ENCODE results near the gene TNFRSF1B.
A peak's percentile ranks its signal among the peaks of the same experiment; 100 is the strongest.

The TNFRSF1B gene

GRCh38 chr1:12166834-12167492, at the start of gene TNFRSF1B:
TSS of gene TNFRSF1B (plus strand) at chr1:12166991. CDS start at chr1:12167092, 101 bp downstream.
- DNase-seq = peak; percentile 55 to 68
- peak; percentile 46 for TF ChIP-seq POLR2A (IDR thresholded peaks at IDR 0.05; ENCODE audit: low read length)
- no peak for TF ChIP-seq GATA1 (IDR thresholded peaks at IDR 0.05; ENCODE audit: low read depth, low read length)

- no peak for TF ChIP-seq POLR2A (IDR thresholded peaks at IDR 0.05; ENCODE audit: low read length)
- TF ChIP-seq GATA1 (IDR thresholded peaks at IDR 0.05; ENCODE audit: low read depth, low read length) = no peak
- DNase-seq = no peak
Measured at GRCh38 chr1:12121212-12122003, 45.4 kb upstream of the TNFRSF1B start.

GRCh38 chr1:12123172-12123571, 43.6 kb upstream of the TNFRSF1B start:
- no peak for DNase-seq
- no peak for TF ChIP-seq POLR2A (IDR thresholded peaks at IDR 0.05; ENCODE audit: low read length)
- no peak for TF ChIP-seq GATA1 (IDR thresholded peaks at IDR 0.05; ENCODE audit: low read depth, low read length)

GRCh38 chr1:12124693-12125421, 41.9 kb upstream of the TNFRSF1B start:
- no peak for TF ChIP-seq POLR2A (IDR thresholded peaks at IDR 0.05; ENCODE audit: low read length)
- no peak for TF ChIP-seq GATA1 (IDR thresholded peaks at IDR 0.05; ENCODE audit: low read depth, low read length)
- DNase-seq = peak; percentile 55 to 80

- no peak for DNase-seq
- TF ChIP-seq GATA1 (IDR thresholded peaks at IDR 0.05; ENCODE audit: low read depth, low read length) (no peak), POLR2A (IDR thresholded peaks at IDR 0.05; ENCODE audit: low read length) (no peak)
Measured at GRCh38 chr1:12125422-12126355, 41.1 kb upstream of the TNFRSF1B start.

- TF ChIP-seq GATA1 (IDR thresholded peaks at IDR 0.05; ENCODE audit: low read depth, low read length) (no peak), POLR2A (IDR thresholded peaks at IDR 0.05; ENCODE audit: low read length) (no peak)
- DNase-seq = no peak
Measured at GRCh38 chr1:12126781-12127180, 40.0 kb upstream of the TNFRSF1B start.

- TF ChIP-seq GATA1 (IDR thresholded peaks at IDR 0.05; ENCODE audit: low read depth, low read length) (no peak), POLR2A (IDR thresholded peaks at IDR 0.05; ENCODE audit: low read length) (no peak)
- DNase-seq = no peak
Measured at GRCh38 chr1:12127206-12127810, 39.5 kb upstream of the TNFRSF1B start.

GRCh38 chr1:12128120-12128519, 38.7 kb upstream of the TNFRSF1B start:
- no peak for DNase-seq
- no peak for TF ChIP-seq POLR2A (IDR thresholded peaks at IDR 0.05; ENCODE audit: low read length)
- TF ChIP-seq GATA1 (IDR thresholded peaks at IDR 0.05; ENCODE audit: low read depth, low read length) = no peak

GRCh38 chr1:12129624-12130023, 37.2 kb upstream of the TNFRSF1B start:
- DNase-seq = no peak
- TF ChIP-seq GATA1 (IDR thresholded peaks at IDR 0.05; ENCODE audit: low read depth, low read length) (no peak), POLR2A (IDR thresholded peaks at IDR 0.05; ENCODE audit: low read length) (no peak)

- no peak for DNase-seq
- no peak for TF ChIP-seq GATA1 (IDR thresholded peaks at IDR 0.05; ENCODE audit: low read depth, low read length)
- TF ChIP-seq POLR2A (IDR thresholded peaks at IDR 0.05; ENCODE audit: low read length) = no peak
Measured at GRCh38 chr1:12130466-12131130, 36.2 kb upstream of the TNFRSF1B start.

GRCh38 chr1:12132078-12132477, 34.7 kb upstream of the TNFRSF1B start:
- DNase-seq = no peak
- no peak for TF ChIP-seq GATA1 (IDR thresholded peaks at IDR 0.05; ENCODE audit: low read depth, low read length)
- TF ChIP-seq POLR2A (IDR thresholded peaks at IDR 0.05; ENCODE audit: low read length) = no peak

- TF ChIP-seq POLR2A (IDR thresholded peaks at IDR 0.05; ENCODE audit: low read length) = no peak
- no peak for TF ChIP-seq GATA1 (IDR thresholded peaks at IDR 0.05; ENCODE audit: low read depth, low read length)
- no peak for DNase-seq
Measured at GRCh38 chr1:12134716-12135115, 32.1 kb upstream of the TNFRSF1B start.

All from erythroblast (primary cell).